Psoas muscle (tissue), 8 donors: ENCODE data around the gene WASF2. TPM values are rescaled to one million over a fixed set of nuclear protein-coding genes. Genes with fewer than 3 reads are reported as not detected.
A peak's percentile ranks its signal among the peaks of the same experiment; 100 is the strongest.
"Not testable (repeated sequence)": the region's sequence is repeated elsewhere in the genome, so short reads cannot be mapped to it uniquely, and the experiment has no call there.

Experiments used
- ATAC-seq, 4 donors: fragments of 200-7000 bp; cut with Tn5 transposase; one replicate each; pipeline ENCODE4 v1.9.1; 2020; ENCODE audit warnings: moderate library complexity in 3 of 4, mild to moderate bottlenecking in 2 of 4
- DNase-seq, 2 donors: peaks; one replicate each; pipeline ENCODE4 v3.0.0-alpha.2; 2020
- H3K27ac ChIP-seq: fragments of 200-600 bp; one replicate; pipeline ENCODE4 v1.8.0; 2022
- H3K27me3 ChIP-seq, 3 donors: fragments of 200-600 bp in 1 of 3; one replicate each; pipeline versions ENCODE4 v1.6.1 to v1.8.0; 2013 to 2022; ENCODE audit warnings: low read length in 2 of 3, mild to moderate bottlenecking in 2 of 3, moderate library complexity in 1 of 3; ENCODE audit not compliant: insufficient read depth in 3 of 3
- H3K36me3 ChIP-seq, 2 donors: fragments of 200-600 bp in 1 of 2; one replicate each; pipeline versions ENCODE4 v1.6.1 to v1.8.0; 2013 to 2022; ENCODE audit warnings: low read depth in 1 of 2, mild to moderate bottlenecking in 1 of 2, moderate library complexity in 1 of 2; ENCODE audit not compliant: insufficient read depth in 1 of 2
- H3K4me1 ChIP-seq: fragments of 200-600 bp; one replicate; pipeline ENCODE4 v1.8.0; 2022
- H3K4me3 ChIP-seq: fragments of 200-600 bp; one replicate; pipeline ENCODE4 v1.8.0; 2022; ENCODE audit warnings: mild to moderate bottlenecking
- H3K9me3 ChIP-seq: fragments of 200-600 bp; one replicate; pipeline ENCODE4 v1.8.0; 2022
- CTCF ChIP-seq: fragments of 200-600 bp; IDR thresholded peaks from one replicate; pipeline ENCODE4 v1.8.0; 2022; ENCODE audit warnings: antibody characterized with exemption
- WGBS, 3 donors: extraction: QIAGEN DNeasy Blood & Tissue Kit; methylation state at CpG; one replicate each; pipeline versions ENCODE4 v1.1.6 to v1.1.7; 2013; 5-methylcytosine and 5-hydroxymethylcytosine counted together
- intact Hi-C, 2 donors: fragments of 100-400 bp; cut with DNase I; formaldehyde crosslinking; loops; one replicate each; pipeline versions ENCODE4 v1.11.0 to v1.14.2; 2022
- polyA plus RNA-seq, 3 donors: library from polyadenylated mRNA; stranded (reverse); fragments of 200-250 nt; gene quantifications; one replicate each; pipeline ENCODE4 v1.2.3, GENCODE V29; 2013
- total RNA-seq, 4 donors: library from RNA; stranded (reverse); fragmentation: NEBNext Ultra II Directional in 2 of 4; extraction: Animal tissue kit (Norgen Biotek cat#: 25700) in 2 of 4; gene quantifications; one replicate each; pipeline versions ENCODE4 v1.2.1 to v1.2.4, GENCODE V29; 2021 to 2023
- donor health status: healthy with polysubstance abuse.
- donor health status: DM: no; HTN: no; CAD: no; lungs with moderate emphysema.
- donor health status: Bipolar disorder and iron deficiency.
- donor health status: healthy.
- donor health status: DM: yes; HTN: yes; CAD: no.
- donor health status: DM: no; HTN: no; CAD: no.
- donor health status: DM: no; HTN: no; CAD: no.
- donor health status: DM: yes; HTN: yes; CAD: no.

Gene WASF2
- total and polyA plus RNA-seq, 7 donors = 7.9 to 40.6 (median 29.4) TPM

GRCh38 chr1:27391511-27392095 is 98.4 kb downstream of the WASF2 start:
- WGBS, 3 donors = 11 to 13% (median 12%) methylated on average over 13 of the region's 13 CpGs
- DNase-seq (peak in 1 of 2 donors; percentile 47), ATAC-seq (peak in 3 of 4 donors; percentile 22 to 29 (median 22))

GRCh38 chr1:27388337-27389005 is 101.5 kb downstream of the WASF2 start:
- no peaks in the 10 kb centered on the region for H3K36me3 ChIP-seq
- peaks cover 8% of the 10 kb centered on the region for H3K4me1 ChIP-seq
- ATAC-seq (peak in 3 of 4 donors; percentile 39 to 53 (median 53)), DNase-seq (peak; percentile 69 to 79)
- no peaks in the 10 kb centered on the region for H3K9me3 ChIP-seq
- H3K27me3 ChIP-seq = no peaks in the 10 kb centered on the region
- H3K27ac ChIP-seq = no peak overlapping the region
- intact Hi-C loops = loop anchor here (1.0 to 10.0 kb wide), 3 partner anchors 22 to 284 kb away; partner anchors contain the start of gene MAP3K6 (in 1 of the 2)
- H3K4me3 ChIP-seq = no peak overlapping the region
- peak; percentile 86 for TF ChIP-seq CTCF
- WGBS, 3 donors = 40 to 46% (median 42%) methylated on average over 5 of the region's 5 CpGs

More at GRCh38 chr1:27391511-27392095, 98.4 kb downstream of the WASF2 start:
- Histone ChIP-seq H3K27me3 (no peaks in the 10 kb centered on the region), H3K4me1 (peaks cover 8% of the 10 kb centered on the region), H3K9me3 (no peaks in the 10 kb centered on the region), H3K4me3 (peak overlapping the region; percentile 67), H3K27ac (no peak overlapping the region), H3K36me3 (no peaks in the 10 kb centered on the region)
- TF ChIP-seq CTCF = no peak
- intact Hi-C loops = loop anchor here (2.0 to 5.0 kb wide), 4 partner anchors 35 to 276 kb away; no protein-coding TSS in a partner anchor

GRCh38 chr1:27384797-27385196 is 105.2 kb downstream of the WASF2 start:
- not testable (repeated sequence) for H3K27ac ChIP-seq, H3K9me3 ChIP-seq, H3K36me3 ChIP-seq, ATAC-seq, H3K4me1 ChIP-seq, H3K27me3 ChIP-seq, DNase-seq, H3K4me3 ChIP-seq
- 92 to 94% (median 94%) methylated on average over 3 of the region's 3 CpGs for WGBS, 3 donors
- intact Hi-C loops = loop anchor here in 1 of 2 donors (10.0 kb wide), 1 partner anchor 280 kb away; no protein-coding TSS in a partner anchor

- DNase-seq (no peak), ATAC-seq (no peak)
- Histone ChIP-seq H3K4me3 (no peak overlapping the region), H3K9me3 (no peaks in the 10 kb centered on the region), H3K36me3 (no peaks in the 10 kb centered on the region), H3K27ac (no peak overlapping the region), H3K4me1 (peaks cover 8% of the 10 kb centered on the region), H3K27me3 (no peaks in the 10 kb centered on the region)
- intact Hi-C loops = loop anchor here in 1 of 2 donors (10.0 kb wide), 1 partner anchor 279 kb away; no protein-coding TSS in a partner anchor
- no peak for TF ChIP-seq CTCF
- 91 to 92% (median 92%) methylated on average over 13 of the region's 13 CpGs for WGBS, 3 donors
These were observed 106.3 kb downstream of the WASF2 start for GRCh38 chr1:27383661-27384060.

- no peak within 1 kb of the TSS for H3K27ac ChIP-seq
- TF ChIP-seq CTCF = no peak
- H3K4me1 ChIP-seq = peaks cover 8% of the 10 kb centered on the region
- DNase-seq (no peak), ATAC-seq (peak in 1 of 4 donors; percentile 41)
- H3K36me3 ChIP-seq = no peaks in the 10 kb centered on the region
- intact Hi-C loops = loop anchor here in 1 of 2 donors (10.0 kb wide), 1 partner anchor 278 kb away; no protein-coding TSS in a partner anchor
- WGBS, 3 donors = 20 to 22% (median 21%) methylated on average over 36 to 43 of the region's 43 CpGs
- H3K4me3 ChIP-seq = no peak within 1 kb of the TSS
- H3K27me3 ChIP-seq = no peaks in the 10 kb centered on the region
- no peaks in the 10 kb centered on the region for H3K9me3 ChIP-seq
These were observed 106.8 kb downstream of the WASF2 start, which contains the start of gene CD164L2 for GRCh38 chr1:27383039-27383605. CD164L2 (minus strand) TSS chr1:27383333; CDS start chr1:27383239, 94 bp downstream.
